Rectal smooth muscle tissue (tissue), 1 donor: ENCODE measurements around the gene MOAP1.
A peak's percentile ranks its signal among the peaks of the same experiment; 100 is the strongest.
"Not testable (repeated sequence)": the region's sequence is repeated elsewhere in the genome, so short reads cannot be mapped to it uniquely, and the experiment has no call there.

ENCODE experiments used
- H3K27ac ChIP-seq: one replicate; pipeline ENCODE4 v1.7.0; 2013; ENCODE audit warnings: low read depth, low read length, inconsistent platforms
- H3K27me3 ChIP-seq: one replicate; pipeline ENCODE4 v1.7.0; 2013; ENCODE audit warnings: low read length; ENCODE audit not compliant: control insufficient read depth, insufficient read depth
- H3K36me3 ChIP-seq: one replicate; pipeline ENCODE4 v1.7.0; 2013; ENCODE audit warnings: low read length; ENCODE audit not compliant: control insufficient read depth, insufficient read depth
- H3K4me1 ChIP-seq: one replicate; pipeline ENCODE4 v1.7.0; 2013; ENCODE audit warnings: low read length; ENCODE audit not compliant: control insufficient read depth, insufficient read depth
- H3K4me3 ChIP-seq: one replicate; pipeline ENCODE4 v1.7.0; 2013; ENCODE audit warnings: low read length
- H3K9ac ChIP-seq: one replicate; pipeline ENCODE4 v1.7.0; 2013; ENCODE audit warnings: low read length

The MOAP1 gene

GRCh38 chr14:93184391-93185348, at the start of gene MOAP1, which contains the start of gene LYSET:
TSS of gene MOAP1 (minus strand) at chr14:93184897. CDS start at chr14:93184242, 655 bp downstream.
TSS of gene LYSET (plus strand) at chr14:93185317. CDS start at chr14:93185406, 89 bp downstream.
- Histone ChIP-seq H3K4me3 (peak within 1 kb of the TSS; percentile 95), H3K4me1 (peaks cover 12% of the 10 kb centered on the region), H3K36me3 (peaks cover 6% of the 10 kb centered on the region), H3K9ac (peak within 1 kb of the TSS; percentile 99), H3K27ac (peak within 1 kb of the TSS; percentile 97), H3K27me3 (no peaks in the 10 kb centered on the region)

GRCh38 chr14:93233078-93233477, 48.4 kb upstream of the MOAP1 start:
- not testable (repeated sequence) for H3K4me1 ChIP-seq, H3K27me3 ChIP-seq, H3K4me3 ChIP-seq, H3K9ac ChIP-seq, H3K36me3 ChIP-seq, H3K27ac ChIP-seq

- Histone ChIP-seq H3K4me3 (no peak overlapping the region), H3K36me3 (peaks cover 4% of the 10 kb centered on the region), H3K27ac (no peak overlapping the region), H3K27me3 (no peaks in the 10 kb centered on the region), H3K9ac (no peak overlapping the region), H3K4me1 (no peaks in the 10 kb centered on the region)
Observed at GRCh38 chr14:93232159-93232558, 47.5 kb upstream of the MOAP1 start.

GRCh38 chr14:93231129-93231979, 46.7 kb upstream of the MOAP1 start:
- no peaks in the 10 kb centered on the region for H3K4me1 ChIP-seq
- no peaks in the 10 kb centered on the region for H3K27me3 ChIP-seq
- H3K27ac ChIP-seq, result no peak overlapping the region
- peaks cover 8% of the 10 kb centered on the region for H3K36me3 ChIP-seq
- H3K9ac ChIP-seq, result no peak overlapping the region
- peak overlapping the region; percentile 63 for H3K4me3 ChIP-seq

- Histone ChIP-seq H3K27ac (no peak overlapping the region), H3K27me3 (no peaks in the 10 kb centered on the region), H3K36me3 (peaks cover 8% of the 10 kb centered on the region), H3K9ac (no peak overlapping the region), H3K4me1 (no peaks in the 10 kb centered on the region), H3K4me3 (no peak overlapping the region)
Observed at GRCh38 chr14:93230539-93230938, 45.8 kb upstream of the MOAP1 start.

GRCh38 chr14:93228550-93228949, 43.9 kb upstream of the MOAP1 start:
- no peaks in the 10 kb centered on the region for H3K4me1 ChIP-seq
- H3K4me3 ChIP-seq, result no peak overlapping the region
- peaks cover 12% of the 10 kb centered on the region for H3K36me3 ChIP-seq
- no peak overlapping the region for H3K27ac ChIP-seq
- no peak overlapping the region for H3K9ac ChIP-seq
- H3K27me3 ChIP-seq, result no peaks in the 10 kb centered on the region

GRCh38 chr14:93223565-93223964, 38.9 kb upstream of the MOAP1 start:
- H3K36me3 ChIP-seq, result peaks cover 18% of the 10 kb centered on the region

GRCh38 chr14:93220509-93220908, 35.8 kb upstream of the MOAP1 start:
- Histone ChIP-seq H3K36me3 (peaks cover 22% of the 10 kb centered on the region), H3K27ac (no peak overlapping the region), H3K4me1 (no peaks in the 10 kb centered on the region), H3K4me3 (no peak overlapping the region), H3K9ac (no peak overlapping the region), H3K27me3 (no peaks in the 10 kb centered on the region)

More at GRCh38 chr14:93223565-93223964, 38.9 kb upstream of the MOAP1 start:
- H3K4me3 ChIP-seq, result no peak overlapping the region
- H3K27ac ChIP-seq, result no peak overlapping the region
- H3K9ac ChIP-seq, result no peak overlapping the region
- no peaks in the 10 kb centered on the region for H3K4me1 ChIP-seq
- H3K27me3 ChIP-seq, result no peaks in the 10 kb centered on the region

- no peak overlapping the region for H3K4me3 ChIP-seq
- peaks cover 19% of the 10 kb centered on the region for H3K36me3 ChIP-seq
- H3K27me3 ChIP-seq, result no peaks in the 10 kb centered on the region
Observed at GRCh38 chr14:93219103-93219726, 34.5 kb upstream of the MOAP1 start.

GRCh38 chr14:93214598-93214997, 29.9 kb upstream of the MOAP1 start:
- H3K4me3 ChIP-seq, result no peak overlapping the region
- H3K9ac ChIP-seq, result no peak overlapping the region
- no peaks in the 10 kb centered on the region for H3K27me3 ChIP-seq
- H3K4me1 ChIP-seq, result no peaks in the 10 kb centered on the region
- H3K36me3 ChIP-seq, result peaks cover 12% of the 10 kb centered on the region
- H3K27ac ChIP-seq, result no peak overlapping the region

More at GRCh38 chr14:93219103-93219726, 34.5 kb upstream of the MOAP1 start:
- no peaks in the 10 kb centered on the region for H3K4me1 ChIP-seq
- H3K27ac ChIP-seq, result no peak overlapping the region
- H3K9ac ChIP-seq, result no peak overlapping the region

- no peaks in the 10 kb centered on the region for H3K4me1 ChIP-seq
- H3K9ac ChIP-seq, result no peak overlapping the region
- no peak overlapping the region for H3K27ac ChIP-seq
- no peak overlapping the region for H3K4me3 ChIP-seq
- no peaks in the 10 kb centered on the region for H3K27me3 ChIP-seq
- H3K36me3 ChIP-seq, result peaks cover 12% of the 10 kb centered on the region
Observed at GRCh38 chr14:93212432-93212831, 27.7 kb upstream of the MOAP1 start.
